Measurements from ENCODE around the gene VAV2.

VAV2 gene

DNA sequence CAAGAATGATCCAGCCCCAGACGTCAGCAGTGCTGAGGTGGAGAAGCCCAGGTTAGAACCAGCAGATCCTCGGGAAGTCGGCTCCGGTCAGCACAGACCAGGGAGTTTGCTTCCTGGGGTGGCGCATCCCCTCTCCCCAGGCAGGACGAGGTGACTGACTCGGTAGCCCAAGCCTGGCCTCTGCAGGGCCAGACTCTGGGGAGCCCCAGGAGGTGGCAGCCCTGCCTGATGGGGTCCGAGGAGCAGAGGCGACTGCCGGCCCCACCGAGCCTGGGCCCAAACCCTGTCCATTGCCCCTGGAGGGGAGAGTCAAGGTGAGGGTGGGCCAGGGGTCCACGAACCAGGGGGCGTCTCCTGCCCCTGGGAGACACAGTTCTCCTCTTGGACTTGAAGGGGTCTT, 201.1 kb downstream of the VAV2 start:
- no peak overlapping the region for H3K4me3 ChIP-seq (ENCODE audit: low read depth, low read length)

DNA sequence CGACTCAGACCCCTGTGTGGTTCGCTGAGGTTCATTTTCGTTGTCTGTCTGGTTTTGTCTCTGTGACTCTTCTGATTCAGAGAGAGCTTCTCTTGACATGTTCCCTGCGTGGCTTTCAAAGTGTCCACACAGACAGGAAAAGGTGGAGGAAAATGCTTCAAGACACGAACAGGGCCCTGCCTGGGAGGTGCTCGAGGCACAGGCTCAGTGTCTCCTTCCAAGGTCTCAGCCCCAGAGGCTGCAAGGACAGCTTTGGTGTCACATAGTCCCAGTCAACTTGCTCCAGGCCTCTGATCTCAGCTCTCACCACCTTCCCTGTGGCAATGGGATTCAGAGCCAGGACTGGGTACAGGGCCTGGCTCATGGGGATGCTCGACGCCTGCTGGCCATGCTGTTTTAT, 202.3 kb downstream of the VAV2 start:
- H3K4me3 ChIP-seq (ENCODE audit: low read depth, low read length) = no peak overlapping the region

GRCh38 chr9:133788819-133789717, 203.1 kb downstream of the VAV2 start:
- H3K4me3 ChIP-seq (ENCODE audit: low read depth, low read length) = no peak overlapping the region

- H3K4me3 ChIP-seq (ENCODE audit: low read depth, low read length) = no peak overlapping the region
Observed at GRCh38 chr9:133788045-133788818, 203.9 kb downstream of the VAV2 start.

GRCh38 chr9:133787754-133788025, 204.4 kb downstream of the VAV2 start:
- H3K4me3 ChIP-seq (ENCODE audit: low read depth, low read length) = no peak overlapping the region

GRCh38 chr9:133786907-133787753, 205.0 kb downstream of the VAV2 start:
- no peak overlapping the region for H3K4me3 ChIP-seq (ENCODE audit: low read depth, low read length)

DNA sequence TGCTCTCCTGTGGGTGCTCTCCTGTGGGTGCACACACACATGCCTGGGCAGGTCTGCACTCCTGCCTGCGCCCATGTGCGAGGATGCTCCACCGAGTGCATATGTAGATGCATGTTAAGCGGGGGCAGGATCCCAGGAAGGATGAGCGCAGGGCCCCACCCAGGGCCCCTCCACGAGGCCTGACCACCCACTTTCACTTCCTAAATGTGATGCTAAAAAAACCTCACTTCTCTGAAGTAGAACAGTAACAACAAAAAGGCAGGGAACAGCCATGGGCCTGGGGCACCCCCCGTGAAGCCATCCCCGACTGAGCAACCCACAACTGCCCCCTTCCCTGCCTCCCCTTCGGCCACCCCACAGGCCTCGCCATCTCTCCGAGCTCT, 205.8 kb downstream of the VAV2 start:
- no peak overlapping the region for H3K4me3 ChIP-seq (ENCODE audit: low read depth, low read length)

GRCh38 chr9:133785753-133786370, 206.3 kb downstream of the VAV2 start:
- H3K4me3 ChIP-seq (ENCODE audit: low read depth, low read length) = no peak overlapping the region

DNA sequence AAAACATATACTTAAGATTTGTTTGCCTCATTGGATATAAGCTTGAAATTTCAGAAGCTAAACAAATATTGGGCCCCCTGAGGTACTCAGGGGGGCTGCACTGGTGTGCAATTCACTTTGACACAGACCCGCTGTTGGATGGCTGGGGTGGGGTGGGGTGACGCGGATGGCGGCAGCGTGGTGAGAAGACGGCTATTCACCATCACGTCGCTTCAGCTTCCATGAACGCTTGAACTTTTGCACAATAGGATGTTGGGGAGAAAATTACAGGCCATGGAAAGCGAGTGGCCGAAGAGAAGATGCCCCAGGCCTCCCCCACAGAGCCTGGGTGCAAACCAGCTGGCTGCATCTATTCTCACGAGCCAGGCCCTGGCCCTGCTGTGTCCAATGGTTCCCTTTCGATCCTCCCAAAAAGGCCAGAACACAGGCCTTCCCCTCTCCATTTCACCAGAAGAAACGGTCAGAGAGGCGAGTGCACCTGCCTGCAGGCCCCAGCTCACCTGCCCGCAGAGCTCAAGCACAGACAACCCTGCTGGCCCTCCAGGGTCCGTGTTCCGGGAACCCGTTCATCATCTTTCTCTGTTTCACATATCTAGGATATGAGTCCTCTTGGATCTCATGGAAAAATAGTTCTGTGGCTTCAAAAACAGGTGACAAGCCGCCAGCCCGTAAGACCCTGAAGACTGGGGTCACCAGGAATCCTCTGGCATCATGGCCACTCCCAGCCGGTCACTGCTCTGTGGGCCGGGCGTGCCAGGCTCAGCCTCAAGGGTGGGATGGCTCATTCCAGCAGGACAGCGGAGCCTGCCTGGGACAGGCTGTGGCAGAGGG, 207.2 kb downstream of the VAV2 start:
- no peak overlapping the region for H3K4me3 ChIP-seq (ENCODE audit: low read depth, low read length)

DNA sequence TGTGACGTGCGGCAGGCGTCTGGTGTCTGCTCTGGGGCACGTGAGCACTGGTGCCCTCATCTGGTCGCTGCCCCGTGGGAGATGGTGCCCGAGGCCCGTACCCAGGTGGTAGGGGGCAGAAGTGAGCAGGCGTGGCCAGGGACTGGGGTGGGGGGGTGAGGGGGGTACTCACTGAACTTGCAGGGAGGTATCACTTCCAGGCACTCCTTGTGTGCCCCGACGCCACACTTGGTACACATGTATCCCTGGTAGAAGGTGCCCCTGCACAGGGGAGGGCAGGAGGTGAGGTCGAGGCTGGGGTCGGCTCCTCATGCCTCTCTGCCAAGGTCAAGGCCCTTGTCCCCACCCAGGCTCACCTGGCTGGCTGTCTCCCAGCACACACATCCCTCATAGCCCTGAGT, 208.8 kb downstream of the VAV2 start:
- no peak overlapping the region for H3K4me3 ChIP-seq (ENCODE audit: low read depth, low read length)

DNA sequence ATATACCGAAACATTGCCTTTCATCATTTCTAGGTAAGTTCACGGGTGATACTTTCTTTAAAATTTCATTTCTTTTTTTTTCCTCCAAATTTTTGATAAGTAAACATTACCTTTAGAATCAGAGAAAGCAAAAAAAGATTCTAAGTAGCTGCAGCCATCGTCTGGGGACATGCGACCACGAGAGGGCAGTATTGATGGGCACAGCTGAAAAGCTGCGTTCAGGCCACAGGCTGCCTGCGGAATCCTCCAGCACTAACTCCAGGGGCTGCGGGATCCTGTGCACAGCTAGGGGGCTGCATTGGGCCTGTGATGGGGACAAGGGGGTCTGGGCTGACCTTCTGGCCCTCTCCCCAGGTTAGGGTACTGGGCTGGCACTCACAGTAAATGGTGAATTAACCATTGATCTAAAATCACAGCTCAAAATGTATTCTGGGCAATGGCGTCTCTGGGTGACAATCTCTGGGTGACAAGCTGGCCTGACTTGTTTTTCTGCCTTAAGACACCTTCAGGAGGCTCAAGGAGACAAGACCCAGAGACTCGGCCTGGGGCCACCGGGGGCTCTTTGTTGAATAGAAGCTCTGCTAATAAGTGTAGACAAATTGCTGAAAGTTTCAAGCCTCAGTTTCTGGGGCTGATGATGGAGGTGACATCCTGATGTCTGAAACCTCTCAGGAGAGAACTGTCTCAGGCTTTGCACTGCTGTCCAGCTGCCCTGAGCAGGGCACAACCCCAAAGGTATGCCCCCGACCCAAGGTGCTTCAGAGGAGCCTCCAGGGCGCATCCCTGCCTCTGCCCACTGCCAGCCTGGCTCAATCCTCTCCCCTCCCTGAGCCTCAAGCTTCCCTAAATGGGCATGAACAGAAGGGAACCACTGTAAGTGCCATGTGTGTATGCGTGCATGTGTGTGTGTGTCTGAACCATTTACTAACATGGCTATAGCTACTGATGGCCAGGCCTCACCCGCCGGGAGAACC, 209.7 kb downstream of the VAV2 start:
- H3K4me3 ChIP-seq (ENCODE audit: low read depth, low read length) = no peak overlapping the region

DNA sequence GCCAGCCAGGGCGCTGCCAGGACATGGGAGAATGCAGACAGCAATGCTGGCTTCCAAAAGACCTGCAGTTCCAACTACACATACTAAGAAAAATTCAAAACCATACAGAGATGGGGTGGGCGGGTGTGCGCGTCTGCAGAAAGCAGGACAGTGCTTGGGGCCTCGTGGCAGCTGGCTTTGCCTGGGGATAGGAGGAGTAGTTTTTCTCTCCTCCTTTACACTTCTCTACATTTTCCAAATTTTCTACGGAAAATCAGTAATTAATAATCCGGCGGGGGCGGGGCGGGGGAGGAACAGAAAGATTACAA, 210.3 kb downstream of the VAV2 start:
- no peak overlapping the region for H3K4me3 ChIP-seq (ENCODE audit: low read depth, low read length)

DNA sequence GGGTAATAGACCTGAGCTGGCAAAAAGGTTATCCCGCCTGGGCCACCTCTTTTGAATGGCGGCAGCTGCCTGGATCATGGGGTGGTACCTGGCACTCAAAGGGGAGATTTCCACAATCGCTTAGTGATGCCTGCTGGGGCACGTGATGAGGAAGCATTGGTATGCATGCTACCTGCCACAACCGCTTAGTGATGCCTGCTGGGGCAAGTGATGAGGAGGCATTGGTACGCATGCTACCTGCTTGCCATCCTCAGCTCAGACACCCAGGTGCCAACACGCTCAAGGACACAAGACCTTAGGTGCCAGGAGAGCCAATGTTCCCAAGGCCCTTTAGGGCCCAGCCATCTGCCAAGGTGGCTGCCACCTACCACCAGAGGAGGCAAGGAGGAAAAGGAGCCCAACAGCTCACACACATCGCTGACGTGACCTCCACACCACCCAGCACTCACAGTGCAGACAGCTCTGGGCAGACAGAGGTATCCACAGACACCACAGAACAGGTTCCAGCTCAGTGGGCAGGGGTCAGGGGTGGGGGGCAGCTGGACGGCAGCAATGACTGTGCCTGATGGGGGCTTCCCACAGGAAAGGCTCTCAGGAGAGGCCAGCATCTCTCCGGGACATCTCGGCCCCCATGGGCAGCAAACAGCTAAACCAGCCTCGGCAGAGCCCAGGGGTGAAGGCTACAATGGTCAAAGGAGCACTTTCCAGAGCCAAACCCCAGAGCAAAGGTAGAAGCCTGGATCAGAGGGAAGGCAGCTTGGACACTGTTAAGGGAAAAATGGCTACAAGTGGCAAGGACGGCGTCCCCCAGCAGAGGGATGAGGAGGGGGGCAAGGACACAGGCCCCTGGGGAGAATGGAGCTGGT, 210.9 kb downstream of the VAV2 start:
- no peak overlapping the region for H3K4me3 ChIP-seq (ENCODE audit: low read depth, low read length)

DNA sequence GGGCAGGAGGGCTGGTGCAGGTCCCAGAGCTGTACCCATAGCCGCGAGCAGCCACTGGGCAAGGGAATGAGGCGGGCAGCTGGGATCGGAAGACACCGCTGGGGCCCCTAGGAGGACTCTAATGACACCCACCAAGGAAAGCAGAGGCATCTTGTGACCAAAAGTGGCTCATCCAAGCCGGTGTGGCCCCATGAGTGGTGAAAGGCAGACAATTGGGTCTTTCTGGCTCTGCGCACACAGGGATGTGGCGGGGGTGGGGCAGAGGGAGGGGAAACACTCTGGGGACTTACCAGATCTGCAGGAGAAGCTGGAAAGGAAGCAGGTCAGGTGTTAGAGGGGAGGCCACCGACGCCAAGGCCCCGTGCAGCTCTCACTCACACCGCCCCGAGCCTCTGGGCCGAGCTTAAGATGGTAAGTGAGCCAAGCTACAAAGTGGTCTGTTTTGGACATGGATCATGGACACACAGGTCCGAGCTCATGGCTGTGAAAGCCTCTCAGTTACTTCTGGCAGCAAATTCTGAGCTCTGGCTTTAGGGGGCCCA, 211.6 kb downstream of the VAV2 start:
- H3K4me3 ChIP-seq (ENCODE audit: low read depth, low read length) = no peak overlapping the region

DNA sequence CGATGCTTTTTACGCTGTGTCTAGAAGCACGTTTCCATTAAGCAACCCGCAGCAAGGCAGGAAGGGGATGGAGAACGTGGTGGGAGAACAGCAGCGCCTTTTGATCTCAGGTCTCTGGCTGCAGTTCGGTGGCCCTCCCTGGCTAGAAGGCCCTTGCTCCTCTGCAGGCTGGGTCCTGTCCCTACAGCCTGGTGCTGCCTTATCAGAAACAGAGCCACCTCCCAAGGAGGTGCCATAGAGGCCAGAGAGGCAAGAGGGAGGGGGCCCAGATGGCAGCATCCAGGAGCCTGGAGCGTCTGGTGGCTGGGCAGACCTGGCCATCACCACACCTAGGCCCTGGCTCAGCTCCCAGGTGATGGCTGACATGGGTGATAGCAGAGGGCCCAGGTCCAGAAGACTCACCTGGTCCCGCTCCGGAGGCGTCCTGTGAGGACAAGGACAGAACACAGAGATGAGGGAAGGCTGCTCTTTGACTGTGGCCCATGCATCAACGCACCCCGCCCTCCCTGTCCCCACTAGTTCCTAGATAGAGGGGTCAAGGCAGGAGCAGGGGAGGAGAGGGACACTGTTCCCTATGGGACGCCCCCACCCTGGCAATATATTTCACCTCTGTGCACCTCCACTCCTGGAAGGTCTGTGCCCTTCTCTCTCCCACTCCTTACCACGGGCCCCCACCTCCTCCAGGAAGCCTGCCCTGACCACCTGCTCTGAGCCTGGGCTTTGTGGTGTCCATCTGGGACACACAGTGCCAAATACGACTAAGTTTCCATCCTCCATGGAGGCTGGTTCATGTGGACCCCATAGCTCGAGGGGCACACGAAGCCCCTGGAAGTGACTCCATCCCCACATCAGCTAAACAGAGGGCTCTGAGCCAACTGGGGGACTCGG, 212.4 kb downstream of the VAV2 start:
- H3K4me3 ChIP-seq (ENCODE audit: low read depth, low read length) = no peak overlapping the region

- H3K4me3 ChIP-seq (ENCODE audit: low read depth, low read length) = no peak overlapping the region
Observed at GRCh38 chr9:133779081-133779480, 213.0 kb downstream of the VAV2 start.
